Epithelial cell of esophagus (primary cell): ENCODE data around the gene CHDH.

Experiments
- DNase-seq: peaks from one replicate; pipeline ENCODE4 v3.0.0; 2010; ENCODE audit warnings: low read depth
- H3K4me3 ChIP-seq: 2 replicates; pipeline ENCODE4 v1.5.1; 2011; ENCODE audit warnings: mild to moderate bottlenecking, low read length, control low read depth
- CTCF ChIP-seq: IDR thresholded peaks from 2 replicates; pipeline ENCODE4 v1.5.1; 2011; ENCODE audit warnings: low read depth, mild to moderate bottlenecking, low read length, control low read depth, inconsistent platforms; ENCODE audit not compliant: insufficient read depth; ENCODE audit errors: missing control alignments

CHDH gene

GRCh38 chr3:53815067-53815466, 31.2 kb downstream of the CHDH start:
- no peak for TF ChIP-seq CTCF
- no peak overlapping the region for H3K4me3 ChIP-seq
- no peak for DNase-seq

GRCh38 chr3:53813876-53814275, 32.3 kb downstream of the CHDH start:
- DNase-seq, result no peak
- no peak for TF ChIP-seq CTCF
- H3K4me3 ChIP-seq, result no peak overlapping the region

- no peak overlapping the region for H3K4me3 ChIP-seq
- DNase-seq, result no peak
- TF ChIP-seq CTCF, result no peak
Observed at GRCh38 chr3:53813229-53813628, 33.0 kb downstream of the CHDH start.

GRCh38 chr3:53812434-53812833, 33.8 kb downstream of the CHDH start:
- H3K4me3 ChIP-seq, result no peak overlapping the region
- no peak for TF ChIP-seq CTCF
- DNase-seq, result no peak

- H3K4me3 ChIP-seq, result no peak overlapping the region
- no peak for TF ChIP-seq CTCF
- DNase-seq, result no peak
Observed at GRCh38 chr3:53811143-53811927, 34.9 kb downstream of the CHDH start.

GRCh38 chr3:53809764-53810400, 36.3 kb downstream of the CHDH start:
- no peak for DNase-seq
- no peak for TF ChIP-seq CTCF

More at GRCh38 chr3:53809764-53810400, 36.3 kb downstream of the CHDH start:
- H3K4me3 ChIP-seq, result no peak overlapping the region
